ENCODE data around the gene DNAJB2.
A peak's percentile ranks its signal among the peaks of the same experiment; 100 is the strongest.
"Not testable (repeated sequence)": the region's sequence is repeated elsewhere in the genome, so short reads cannot be mapped to it uniquely, and the experiment has no call there.

DNAJB2 gene

GRCh38 chr2:219306047-219306446, 26.9 kb downstream of the DNAJB2 start:
- DNase-seq = no peak

GRCh38 chr2:219308142-219309101, 29.3 kb downstream of the DNAJB2 start:
- DNase-seq = no peak

- DNase-seq = peak; percentile 62 to 73
Measured at GRCh38 chr2:219309278-219309677, 30.1 kb downstream of the DNAJB2 start, which contains the start of gene PTPRN. PTPRN (minus strand) TSS chr2:219309401; CDS start chr2:219309332, 69 bp downstream.

- not testable (repeated sequence) for DNase-seq
Measured at GRCh38 chr2:219312683-219313263, 33.6 kb downstream of the DNAJB2 start.

GRCh38 chr2:219314804-219315468, 35.8 kb downstream of the DNAJB2 start:
- no peak for DNase-seq

GRCh38 chr2:219323434-219323833, 44.3 kb downstream of the DNAJB2 start:
- no peak for DNase-seq

GRCh38 chr2:219325136-219325535, 46.0 kb downstream of the DNAJB2 start:
- DNase-seq = no peak

- DNase-seq = no peak
Measured at GRCh38 chr2:219325657-219326315, 46.6 kb downstream of the DNAJB2 start.

GRCh38 chr2:219327719-219328118, 48.6 kb downstream of the DNAJB2 start:
- DNase-seq = peak in 1 of 2 experiments; percentile 23

GRCh38 chr2:219331560-219332213, 52.5 kb downstream of the DNAJB2 start:
- no peak for DNase-seq

GRCh38 chr2:219332542-219332941, 53.4 kb downstream of the DNAJB2 start, which contains the start of gene RESP18:
RESP18 (minus strand) TSS chr2:219332744.
- DNase-seq = no peak

- no peak for DNase-seq
Measured at GRCh38 chr2:219334076-219334475, 54.9 kb downstream of the DNAJB2 start.

GRCh38 chr2:219335373-219335786, 56.2 kb downstream of the DNAJB2 start:
- DNase-seq = no peak

All from NCI-H2081 (cell line).